Dermis blood vessel endothelial cell (primary cell): Measurements from ENCODE around the gene C2CD3. TPM values are rescaled to one million over a fixed set of nuclear protein-coding genes. Genes with fewer than 3 reads are reported as not detected.
"Not testable (repeated sequence)": the region's sequence is repeated elsewhere in the genome, so short reads cannot be mapped to it uniquely, and the experiment has no call there.

Experiments
- DNase-seq: peaks from one replicate; pipeline ENCODE4 v3.0.0; 2010
- total RNA-seq: library from RNA; depleted of rRNA; stranded (reverse); fragments of >200 nt; gene quantifications from 2 replicates; pipeline ENCODE4 v1.2.3, GENCODE V29; 2014

C2CD3 gene
- total RNA-seq, 1 donor from 2014 or later, result 13.4 TPM

GRCh38 chr11:74004046-74004695, 166.6 kb downstream of the C2CD3 start:
- DNase-seq, result no peak

DNA sequence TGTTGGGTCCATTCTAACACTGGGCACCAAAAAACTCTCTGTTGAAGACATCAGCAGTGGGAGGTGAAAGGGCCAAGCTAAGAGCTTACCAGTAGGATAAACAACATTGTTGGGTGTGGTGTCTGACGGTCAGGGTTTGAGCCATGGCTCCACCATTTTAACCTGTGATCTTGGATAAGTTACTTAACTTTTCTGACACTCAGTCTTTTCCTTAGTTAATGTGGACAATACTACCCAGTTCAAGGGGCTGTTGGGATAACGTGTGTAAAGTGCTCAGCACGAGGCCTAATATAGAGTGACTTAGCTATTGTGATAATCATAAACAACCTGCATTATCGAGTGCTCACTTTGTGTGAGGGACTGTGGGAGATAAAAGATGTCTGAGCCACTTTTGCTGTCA, 168.0 kb downstream of the C2CD3 start:
- no peak for DNase-seq

- no peak for DNase-seq
Observed at GRCh38 chr11:74001822-74002286, 168.9 kb downstream of the C2CD3 start.

DNA sequence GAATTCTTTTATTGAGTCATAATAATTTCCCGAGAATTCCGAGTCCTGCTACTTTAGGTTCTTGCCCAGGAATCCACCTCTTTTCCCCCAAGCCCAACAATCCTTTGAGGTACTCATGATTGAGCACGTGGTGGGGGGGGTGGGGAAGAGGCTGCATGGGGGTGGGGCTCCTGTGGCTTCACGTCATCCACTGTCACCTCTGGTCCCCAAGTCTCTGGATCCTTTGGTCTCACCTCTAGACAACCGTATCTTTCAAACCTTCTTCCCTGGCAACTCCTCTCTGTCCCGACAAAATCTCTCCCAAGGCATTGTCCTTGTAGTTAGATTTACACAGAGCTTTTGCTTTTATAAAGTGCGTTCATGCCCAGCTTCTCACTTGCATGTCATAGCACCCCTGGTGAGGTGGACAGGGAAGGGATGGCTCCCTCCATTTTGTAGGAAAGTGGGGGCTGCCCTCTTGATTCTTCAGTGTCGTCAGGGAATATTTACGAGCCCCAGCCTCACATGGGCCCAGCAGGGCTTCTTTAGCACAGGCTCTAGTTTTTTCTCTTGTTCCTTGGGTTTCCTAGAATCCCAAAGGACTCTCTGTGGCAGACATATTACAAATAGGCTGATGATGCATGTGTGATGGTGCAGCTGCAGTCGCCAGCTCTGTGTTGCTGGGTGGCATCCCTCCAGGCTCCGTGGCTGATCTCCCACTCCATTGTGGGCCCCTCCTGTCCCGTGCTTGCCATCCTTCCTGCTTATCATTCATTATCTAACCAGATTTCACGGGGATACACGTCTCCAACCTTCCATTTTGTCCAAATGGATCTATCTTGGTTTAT, 170.3 kb downstream of the C2CD3 start:
- DNase-seq, result no peak

DNA sequence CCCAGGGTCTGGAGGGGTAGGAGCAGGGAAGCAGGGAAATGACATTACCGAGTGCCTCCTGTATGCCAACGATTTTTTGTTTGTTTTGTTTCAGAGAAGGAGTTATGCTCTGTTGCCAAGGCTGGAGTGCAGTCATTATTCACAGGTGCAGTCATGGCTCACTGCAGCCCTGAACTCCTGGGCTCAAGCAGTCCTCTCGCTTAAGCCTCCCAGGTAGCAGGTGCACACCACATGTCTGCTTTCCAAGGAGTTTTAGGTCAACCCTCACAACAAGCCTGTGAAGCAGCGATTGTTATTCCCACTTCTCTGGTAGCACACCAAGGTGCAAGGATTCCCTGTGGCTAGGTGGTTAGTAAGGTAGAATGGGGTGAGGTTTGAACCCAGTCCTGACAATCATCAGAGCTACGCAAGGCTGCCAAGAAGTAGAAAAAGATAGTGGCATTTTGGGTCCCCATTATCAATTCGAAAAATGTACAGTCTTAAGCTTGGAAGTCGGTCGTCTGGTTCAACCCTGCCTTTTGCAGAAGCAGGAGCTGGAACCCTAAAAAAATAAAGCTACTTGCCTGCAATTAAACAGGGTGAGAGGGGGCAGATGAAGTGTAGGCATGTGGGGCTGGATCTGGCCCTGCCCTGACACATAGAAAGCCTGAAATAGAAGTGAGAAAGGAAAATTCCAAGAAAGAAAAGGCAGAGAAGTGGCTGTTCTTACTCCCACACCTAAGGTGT, 171.1 kb downstream of the C2CD3 start:
- no peak for DNase-seq

- DNase-seq, result no peak
Observed at GRCh38 chr11:73998846-73999575, 171.8 kb downstream of the C2CD3 start.

DNA sequence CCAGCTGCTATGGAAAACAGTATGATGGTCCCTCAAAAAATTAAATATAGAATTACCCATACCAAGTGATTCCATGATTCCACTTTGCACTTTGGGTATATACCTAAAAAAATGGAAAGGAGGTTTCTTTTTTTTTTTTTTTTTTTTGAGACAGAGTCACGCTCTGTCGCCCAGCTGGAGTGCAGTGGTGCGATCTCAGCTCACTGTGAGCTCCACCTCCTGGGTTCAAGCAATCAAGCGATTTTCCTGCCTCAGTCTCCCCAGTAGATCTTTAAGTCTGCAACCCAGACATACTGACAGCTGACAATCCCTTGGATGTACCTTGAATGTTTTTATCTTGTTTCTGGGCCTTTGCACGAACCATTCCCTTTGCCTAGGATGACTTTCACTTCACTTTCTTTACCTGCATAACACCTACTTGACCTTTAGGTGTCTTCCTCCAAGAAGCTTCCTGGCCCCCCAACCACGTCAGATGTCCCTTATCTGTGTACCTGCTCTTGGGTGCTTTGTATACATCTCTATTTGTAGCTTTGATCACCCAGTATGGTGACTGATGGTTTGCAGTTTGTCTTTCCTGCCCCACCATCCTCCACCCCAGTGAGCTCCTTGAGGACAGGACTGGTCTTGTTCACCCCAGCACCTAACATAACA, 173.6 kb downstream of the C2CD3 start:
- no peak for DNase-seq

GRCh38 chr11:73996161-73996747, 174.5 kb downstream of the C2CD3 start:
- DNase-seq, result no peak

- no peak for DNase-seq
Observed at GRCh38 chr11:73995731-73996130, 175.1 kb downstream of the C2CD3 start.

DNA sequence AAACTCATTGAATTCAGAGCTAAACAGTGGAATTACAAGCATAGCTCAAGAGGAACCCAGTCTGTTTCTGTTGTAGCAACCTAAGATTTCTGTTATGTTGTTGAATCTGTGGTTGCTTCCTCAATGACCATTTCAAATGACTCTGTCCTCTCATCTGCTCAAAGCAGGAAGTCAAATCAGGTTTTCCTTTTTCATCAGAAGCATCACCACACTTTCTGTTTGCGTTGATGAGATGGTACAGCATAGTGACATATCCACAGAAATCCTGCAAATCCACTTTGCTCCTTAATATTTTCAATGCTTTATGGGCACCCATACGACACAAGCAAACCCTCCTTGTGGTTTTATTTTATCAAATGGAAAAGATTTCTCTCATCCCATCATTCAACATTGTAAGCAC, 175.6 kb downstream of the C2CD3 start:
- peak; percentile 47 for DNase-seq

GRCh38 chr11:73991471-73992006, 179.3 kb downstream of the C2CD3 start:
- DNase-seq, result no peak

GRCh38 chr11:73990730-73991129, 180.1 kb downstream of the C2CD3 start:
- no peak for DNase-seq

GRCh38 chr11:73989156-73989555, 181.6 kb downstream of the C2CD3 start:
- DNase-seq, result no peak

- no peak for DNase-seq
Observed at GRCh38 chr11:73988227-73988626, 182.6 kb downstream of the C2CD3 start.

- not testable (repeated sequence) for DNase-seq
Observed at GRCh38 chr11:73985661-73986060, 185.1 kb downstream of the C2CD3 start.

DNA sequence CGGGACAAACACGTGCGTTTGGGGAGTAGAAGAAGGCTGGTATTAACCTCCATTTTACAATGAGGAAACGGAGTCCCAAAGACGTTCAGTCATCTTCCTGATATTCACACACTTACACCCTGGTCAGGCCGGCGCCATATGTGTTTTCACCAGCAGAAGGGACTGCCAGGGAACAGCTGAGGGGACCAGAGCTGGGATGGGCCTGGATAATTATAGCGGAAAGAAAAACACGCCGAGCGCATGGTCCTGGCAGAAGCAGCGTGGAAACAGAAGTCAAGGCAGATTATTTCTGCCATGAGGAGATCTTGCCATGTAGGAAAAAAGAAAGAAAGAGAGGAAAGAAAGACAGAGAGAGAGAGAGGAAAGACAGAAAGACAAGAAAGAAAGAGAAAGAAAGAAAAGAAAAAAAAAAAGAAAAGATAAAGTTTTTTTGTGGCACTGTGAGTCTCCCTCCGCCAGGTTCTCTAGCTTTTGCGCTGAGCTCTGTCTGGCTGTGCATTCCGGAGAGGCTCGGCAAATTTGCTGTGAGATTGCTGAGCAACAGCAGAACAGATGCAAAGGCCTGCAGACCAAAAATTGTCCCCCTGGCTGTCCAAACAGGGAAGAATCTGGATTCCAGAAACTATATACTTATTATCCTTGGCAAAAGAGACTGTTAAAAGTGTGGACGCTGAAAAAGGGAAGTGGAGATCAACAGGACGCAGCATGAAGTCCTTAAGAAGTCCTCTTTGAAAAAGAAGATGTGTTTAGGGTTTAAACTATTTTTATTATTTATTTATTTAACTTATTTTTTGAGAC, 186.9 kb downstream of the C2CD3 start:
- DNase-seq, result no peak

DNA sequence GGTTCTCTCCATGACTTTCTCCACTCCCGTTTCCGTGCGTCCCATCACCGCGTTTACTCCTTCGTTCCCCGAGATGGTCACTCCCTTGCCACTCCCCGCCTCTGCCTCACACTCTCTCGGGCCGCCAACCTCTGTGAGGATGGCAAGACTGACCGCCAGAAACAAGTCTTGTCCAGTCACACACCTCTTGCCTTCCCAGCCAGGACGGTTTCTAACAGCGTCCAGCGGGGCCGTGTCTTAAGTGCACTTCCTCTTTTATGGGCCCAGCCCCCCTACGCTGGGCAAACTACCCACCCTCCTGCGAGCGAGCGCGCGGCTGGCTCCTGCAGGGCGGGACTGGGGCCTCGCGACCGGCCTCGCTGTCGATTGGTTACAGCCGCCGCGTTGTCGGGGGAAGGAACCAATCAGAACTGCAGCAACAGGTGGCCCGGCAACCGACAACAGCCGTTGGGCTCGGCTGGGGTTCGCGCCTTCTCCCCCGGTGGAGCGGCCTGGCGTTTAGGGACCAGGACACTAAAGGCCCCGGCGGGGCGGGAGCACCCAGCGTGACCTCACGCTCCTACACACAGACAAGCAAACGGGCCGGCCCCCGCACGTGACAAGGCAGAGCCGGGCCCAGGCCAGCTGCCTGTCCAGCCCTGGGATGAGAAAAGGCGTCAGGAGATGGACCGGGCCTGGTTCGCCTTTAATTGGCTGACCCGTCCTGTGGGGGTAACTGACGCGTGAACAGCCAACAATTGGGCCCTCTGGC, 187.6 kb downstream of the C2CD3 start:
- DNase-seq, result peak; percentile 96

DNA sequence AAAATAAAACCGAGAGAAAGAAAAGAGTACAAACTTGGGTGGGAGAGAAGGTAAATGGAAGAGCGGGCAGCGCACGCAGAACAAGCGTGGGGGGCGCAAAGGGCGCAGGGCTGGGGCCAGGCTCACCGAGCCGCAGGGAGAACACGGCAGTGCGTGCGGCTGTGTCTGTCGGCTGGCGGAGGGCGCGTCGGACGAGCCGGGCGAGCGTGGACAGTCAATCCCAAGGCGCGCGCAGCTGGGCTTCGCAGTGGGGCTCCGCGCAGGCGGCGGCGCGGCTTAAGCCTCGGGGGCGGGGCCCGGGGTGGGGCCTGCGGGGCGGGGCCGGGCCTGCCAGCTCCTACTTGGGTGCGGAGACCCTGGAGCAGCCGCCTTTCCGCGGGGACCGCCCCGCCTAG, 188.2 kb downstream of the C2CD3 start, which contains the start of gene UCP2:
UCP2 (minus strand) TSS at position 249 of the 395 bp plus-strand sequence. CDS start 4,465 bp downstream, outside the sequence.
- DNase-seq, result peak; percentile 80

- no peak for DNase-seq
Observed at GRCh38 chr11:73981051-73981805, 189.6 kb downstream of the C2CD3 start.
